Upper lobe of left lung (tissue), 4 donors: ENCODE results near the gene CSNK2B.

Experiments
- CTCF ChIP-seq, 6 experiments: fragments of 450-650 bp in 4 of 6; fragments of 200-600 bp in 2 of 6; sonication (generic) in 2 of 6; IDR thresholded peaks; one replicate each; pipeline ENCODE4 v1.5.1; 2016 to 2019; ENCODE audit warnings: antibody characterized with exemption in 6 of 6
- EP300 ChIP-seq, 4 donors: sonication (generic); formaldehyde crosslinking; IDR thresholded peaks; one replicate each; pipeline ENCODE4 v1.5.1; 2017; ENCODE audit warnings: antibody characterized with exemption in 4 of 4, control low read depth in 2 of 4
- POLR2A ChIP-seq, 4 donors: fragments of 450-650 bp; IDR thresholded peaks; one replicate each; pipeline ENCODE4 v1.5.1; 2016 to 2017; ENCODE audit warnings: antibody characterized with exemption in 4 of 4, mild to moderate bottlenecking in 2 of 4
- POLR2AphosphoS5 ChIP-seq, 2 donors: sonication (generic); formaldehyde crosslinking; IDR thresholded peaks; one replicate each; pipeline ENCODE4 v1.5.1; 2017; ENCODE audit warnings: antibody characterized with exemption in 2 of 2

DNA sequence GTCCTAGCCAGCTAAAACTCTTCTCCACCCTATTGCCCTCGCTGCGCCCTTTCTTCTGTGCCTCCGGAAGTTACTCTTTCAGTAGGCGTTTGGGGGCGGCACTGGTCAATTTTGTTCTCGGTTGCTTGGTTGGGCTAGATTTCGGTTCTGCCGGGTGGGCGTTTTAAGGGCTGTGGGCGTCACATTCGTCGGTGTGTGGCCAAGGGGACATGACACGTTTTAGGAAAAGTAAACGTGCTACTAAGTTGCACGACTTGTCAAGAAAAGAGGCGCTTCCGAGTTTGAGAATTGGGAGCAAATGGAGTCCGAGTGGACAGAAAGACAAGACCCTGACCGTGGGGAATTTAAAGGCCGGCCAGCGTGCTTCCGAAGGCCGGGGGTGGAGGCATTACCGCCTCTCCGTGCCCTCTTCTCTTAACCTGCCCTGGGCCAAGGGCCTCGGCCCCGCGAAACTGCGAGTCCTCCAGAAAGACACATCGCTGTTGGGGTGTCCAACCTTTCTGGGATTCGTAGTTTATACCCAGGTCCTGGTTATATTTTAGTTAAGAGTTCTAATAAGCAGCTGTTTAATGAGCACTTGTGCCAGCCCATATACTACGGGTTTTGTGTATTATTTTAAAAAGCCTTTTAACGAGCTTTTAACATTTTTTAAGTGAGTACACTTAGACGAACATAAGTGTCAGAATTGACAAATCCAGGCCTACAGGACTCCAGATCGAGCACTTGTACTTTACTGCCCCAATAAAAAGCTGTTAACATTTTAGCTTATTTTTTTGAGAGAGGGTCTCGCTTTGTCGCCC is 12.8 kb upstream of the CSNK2B start:
- TF ChIP-seq EP300 (IDR thresholded peaks at IDR 0.05) (no peak), CTCF (IDR thresholded peaks at IDR 0.05) (peak in 1 of 6 experiments; percentile 6), POLR2AphosphoS5 (IDR thresholded peaks at IDR 0.05) (peak in 1 of 2 donors; percentile 71), POLR2A (IDR thresholded peaks at IDR 0.05) (peak in 1 of 4 donors; percentile 78)
